GM12878 (cell line): ENCODE measurements around the gene PSORS1C2. TPM values are rescaled to one million over a fixed set of nuclear protein-coding genes. Genes with fewer than 3 reads are reported as not detected.

ENCODE experiments used
- ATAC-seq: fragments of 200-7000 bp; cut with Tn5 transposase; 3 replicates; pipeline ENCODE4 v1.9.1; 2020; ENCODE audit warnings: mild to moderate bottlenecking, moderate library complexity
- BruUV-seq: library from RNA; stranded (reverse); fragments of 400-500 nt; replicated peaks from 2 replicates; lab custom pipeline; 2021; lab: Mats Ljungman, UMichigan
- CTCF ChIA-PET: fragments of 300-600 bp; sonication (Branson Sonifier 250); formaldehyde crosslinking; extraction: SDS; loops from one replicate; lab custom pipeline; 2021; ENCODE audit warnings: inconsistent platforms; lab: Yijun Ruan, JAX
- POLR2A ChIA-PET: fragments of 350-600 bp; formaldehyde crosslinking; extraction: SDS; loops from one replicate; lab custom pipeline; 2021; ENCODE audit warnings: inconsistent platforms; lab: Charles Lee
- RAD21 ChIA-PET: fragments of 300-600 bp; sonication (Branson Sonifier 250); formaldehyde crosslinking; loops from one replicate; lab custom pipeline; 2023; ENCODE audit warnings: antibody characterized with exemption; ENCODE audit not compliant: unreplicated experiment; lab: Charles Lee
- SMC1A ChIA-PET: fragments of 300-600 bp; sonication (Branson Sonifier 250); formaldehyde crosslinking; loops from one replicate; lab custom pipeline; 2023; ENCODE audit not compliant: unreplicated experiment, uncharacterized antibody; lab: Charles Lee
- DNase-seq: peaks from one replicate; pipeline ENCODE4 v3.0.0-alpha.2; 2011; ENCODE audit warnings: low read depth, low spot score
- FAIRE-seq: peaks from 3 replicates; lab custom pipeline; 2011; peaks lifted over from hg19 to GRCh38; lab: Jason Lieb, UNC
- H2AFZ ChIP-seq: 2 replicates; pipeline ENCODE4 v1.6.0; 2011; ENCODE audit warnings: low read depth, low read length, control low read depth; ENCODE audit not compliant: control insufficient read depth
- H3K27ac ChIP-seq: 2 replicates; pipeline ENCODE4 v1.5.1; 2011; ENCODE audit warnings: control low read depth; ENCODE audit not compliant: control insufficient read depth, insufficient read depth
- H3K27me3 ChIP-seq, 2 experiments: replicated peaks in 1 of 2; 2 replicates each; pipeline versions ENCODE4 v1.6.0 to v1.6.1; 2011; ENCODE audit warnings: low read length in 1 of 2; ENCODE audit not compliant: control insufficient read depth in 2 of 2, insufficient read depth in 2 of 2
- H3K36me3 ChIP-seq, 2 experiments: 2 replicates each; pipeline ENCODE4 v1.5.1; 2011; ENCODE audit warnings: low read length in 1 of 2; ENCODE audit not compliant: control insufficient read depth in 2 of 2, insufficient read depth in 2 of 2
- H3K4me1 ChIP-seq: 2 replicates; pipeline ENCODE4 v1.6.1; 2011; ENCODE audit warnings: mild to moderate bottlenecking, low read length, moderate library complexity, mixed read lengths; ENCODE audit not compliant: control insufficient read depth, insufficient read depth
- H3K4me2 ChIP-seq: 2 replicates; pipeline ENCODE4 v1.6.0; 2011; ENCODE audit warnings: control low read depth; ENCODE audit not compliant: control insufficient read depth, insufficient read depth
- H3K4me3 ChIP-seq: fragments of 200-600 bp; sonication (generic); 2 replicates; pipeline ENCODE4 v1.5.1; 2016
- H3K79me2 ChIP-seq: 2 replicates; pipeline ENCODE4 v1.6.0; 2011; ENCODE audit warnings: low read length; ENCODE audit not compliant: control insufficient read depth, insufficient read depth
- H3K9ac ChIP-seq: 2 replicates; pipeline ENCODE4 v1.8.0; 2011; ENCODE audit warnings: low read length, control low read depth, mixed read lengths; ENCODE audit not compliant: control insufficient read depth, insufficient read depth
- H3K9me3 ChIP-seq: replicated peaks from 3 replicates; pipeline ENCODE4 v1.5.1; 2011; ENCODE audit warnings: mild to moderate bottlenecking, low read length; ENCODE audit not compliant: control insufficient read depth, insufficient read depth
- H4K20me1 ChIP-seq: 2 replicates; pipeline ENCODE4 v1.6.0; 2011; ENCODE audit not compliant: control insufficient read depth, insufficient read depth
- MXI1 ChIP-seq: fragments of 150-350 bp; IDR thresholded peaks from 2 replicates; pipeline ENCODE4 v1.6.1; 2011; ENCODE audit warnings: low read depth, mild to moderate bottlenecking, inconsistent platforms, low read length, improper control_type of control experiment
- RUNX3 ChIP-seq: IDR thresholded peaks from 2 replicates; pipeline ENCODE4 v1.6.1; 2012; ENCODE audit warnings: low read length, inconsistent platforms
- SMAD1 ChIP-seq: fragments of 450-650 bp; IDR thresholded peaks from 2 replicates; pipeline ENCODE4 v1.6.1; 2018; ENCODE audit warnings: mild to moderate bottlenecking, low read depth; ENCODE audit not compliant: partially characterized antibody
- TCF7 ChIP-seq: IDR thresholded peaks from 2 replicates; pipeline ENCODE4 v1.6.1; 2014; ENCODE audit warnings: antibody characterized with exemption, borderline replicate concordance
- WGBS: methylation state at CpG from one replicate; pipeline ENCODE4 v1.1.6; 2016; ENCODE audit warnings: low lambda C conversion rate; ENCODE audit not compliant: insufficient replicate concordance, insufficient coverage; ENCODE audit errors: missing lambda C conversion rate; 5-methylcytosine and 5-hydroxymethylcytosine counted together
- in situ Hi-C: fragments of 300-500 bp; cut with MboI; formaldehyde crosslinking; loops from 9 replicates; pipeline ENCODE4 v1.14.3; 2018; ENCODE audit warnings: mixed read lengths
- intact Hi-C: fragments of 100-400 bp; cut with micrococcal nuclease; formaldehyde crosslinking; loops from one replicate; pipeline ENCODE4 v1.14.2; 2022; ENCODE audit not compliant: unreplicated experiment
- polyA plus RNA-seq, 11 experiments: library from polyadenylated mRNA; depleted of rRNA in 4 of 11; unstranded in 6 of 11; stranded (reverse) in 5 of 11; fragments of >200 nt; fragmentation: Nextera tagmentation in 4 of 11; fragmentation: Illumina TruSeq in 1 of 11; extraction: Ambion mirVana in 4 of 11; extraction: Trizol in 1 of 11; gene quantifications; 1 replicate in 1 of 11; 2 replicates in 10 of 11; pipeline versions ENCODE4 v1.2.1 to v1.2.3, GENCODE V29; 2011 to 2016; ENCODE audit warnings: inconsistent platforms in 2 of 11, missing spikeins in 2 of 11, low read depth in 1 of 11
- total RNA-seq, 4 experiments: library from RNA; depleted of rRNA in 3 of 4; stranded (reverse); fragments of >200 nt in 3 of 4; fragmentation: Illumina TruSeq in 1 of 4; extraction: Trizol in 1 of 4; gene quantifications; 2 replicates each; pipeline versions ENCODE4 v1.2.1 to v1.2.3, GENCODE V29; 2013 to 2021

The PSORS1C2 gene
- total and polyA plus RNA-seq, 10 of the 15 experiments (the other 5 are each of a cell fraction or from before 2014, with no cell fraction given), result not detected

GRCh38 chr6:31131595-31131994, 7.3 kb downstream of the PSORS1C2 start:
- Histone ChIP-seq H3K9ac (no peak overlapping the region), H4K20me1 (no peaks in the 10 kb centered on the region), H3K4me2 (no peak overlapping the region), H3K4me3 (no peak overlapping the region), H3K79me2 (no peaks in the 10 kb centered on the region), H3K9me3 (no peaks in the 10 kb centered on the region; the same call in 2 of the 3 replicates), H3K4me1 (no peaks in the 10 kb centered on the region; the same call in 1 of the 2 replicates), H3K27me3 (no peaks in the 10 kb centered on the region; a peak in 1 of 4 replicates), H2AFZ (no peak overlapping the region), H3K36me3 (no peaks in the 10 kb centered on the region), H3K27ac (no peak overlapping the region)
- ChIA-PET SMC1A (interaction anchor here (0.8 to 3.3 kb wide), 3 partner anchors 16 to 84 kb away, joined by 3 to 16 read pairs (median 5); no protein-coding TSS in a partner anchor), CTCF (interaction anchor here (1.5 to 22.9 kb wide), 3 partner anchors 45 to 274 kb away, joined by 3 to 326 read pairs (median 21); no protein-coding TSS in a partner anchor), RAD21 (interaction anchor here (1.3 kb wide), 1 partner anchor 72 kb away, joined by 4 read pairs; no protein-coding TSS in a partner anchor), POLR2A (no interaction called here)
- no TSS peak for BruUV-seq
- TF ChIP-seq SMAD1 (no peak), TCF7 (no peak)
- DNase-seq (no peak), ATAC-seq (no peak), FAIRE-seq (no peak)
- intact Hi-C loops (no loop called here), in situ Hi-C loops (no loop called here)
- WGBS, result 66% methylated on average over 3 of the region's 3 CpGs

GRCh38 chr6:31130751-31131150, 8.1 kb downstream of the PSORS1C2 start:
- intact Hi-C loops, result no loop called here
- no peak overlapping the region for H3K27ac ChIP-seq
- in situ Hi-C loops, result no loop called here
- POLR2A ChIA-PET, result interaction anchor here (0.5 to 0.7 kb wide), 3 partner anchors 54 to 575 kb away, joined by 3 to 4 read pairs (median 3); no protein-coding TSS in a partner anchor
- no peak for TF ChIP-seq RUNX3
- no peak for TF ChIP-seq MXI1
- ATAC-seq, result no peak
- H3K36me3 ChIP-seq, result no peaks in the 10 kb centered on the region
- no peak overlapping the region for H3K4me2 ChIP-seq
- H3K9me3 ChIP-seq, result no peaks in the 10 kb centered on the region
- SMC1A ChIA-PET, result interaction anchor here (0.6 to 1.9 kb wide), 2 partner anchors 15 to 89 kb away, joined by 3 to 5 read pairs; no protein-coding TSS in a partner anchor
- H3K79me2 ChIP-seq, result no peaks in the 10 kb centered on the region
- H2AFZ ChIP-seq, result no peak overlapping the region
- H3K4me3 ChIP-seq, result no peak overlapping the region
- no peaks in the 10 kb centered on the region for H4K20me1 ChIP-seq
- DNase-seq, result no peak
- WGBS, result 63% methylated on average over 3 of the region's 3 CpGs
- FAIRE-seq, result no peak
- H3K9ac ChIP-seq, result no peak overlapping the region
- no peaks in the 10 kb centered on the region; the same call in 1 of the 2 replicates for H3K4me1 ChIP-seq
- RAD21 ChIA-PET, result interaction anchor here (0.8 to 1.6 kb wide), 3 partner anchors 62 to 236 kb away, joined by 3 to 5 read pairs (median 3); no protein-coding TSS in a partner anchor
- CTCF ChIA-PET, result interaction anchor here (0.6 to 22.9 kb wide), 6 partner anchors 44 to 273 kb away, joined by 3 to 326 read pairs (median 3); no protein-coding TSS in a partner anchor
- H3K27me3 ChIP-seq, result no peaks in the 10 kb centered on the region; a peak in 1 of 4 replicates
- no TSS peak for BruUV-seq
